Measurements from ENCODE around the gene JSRP1.

JSRP1 gene

DNA sequence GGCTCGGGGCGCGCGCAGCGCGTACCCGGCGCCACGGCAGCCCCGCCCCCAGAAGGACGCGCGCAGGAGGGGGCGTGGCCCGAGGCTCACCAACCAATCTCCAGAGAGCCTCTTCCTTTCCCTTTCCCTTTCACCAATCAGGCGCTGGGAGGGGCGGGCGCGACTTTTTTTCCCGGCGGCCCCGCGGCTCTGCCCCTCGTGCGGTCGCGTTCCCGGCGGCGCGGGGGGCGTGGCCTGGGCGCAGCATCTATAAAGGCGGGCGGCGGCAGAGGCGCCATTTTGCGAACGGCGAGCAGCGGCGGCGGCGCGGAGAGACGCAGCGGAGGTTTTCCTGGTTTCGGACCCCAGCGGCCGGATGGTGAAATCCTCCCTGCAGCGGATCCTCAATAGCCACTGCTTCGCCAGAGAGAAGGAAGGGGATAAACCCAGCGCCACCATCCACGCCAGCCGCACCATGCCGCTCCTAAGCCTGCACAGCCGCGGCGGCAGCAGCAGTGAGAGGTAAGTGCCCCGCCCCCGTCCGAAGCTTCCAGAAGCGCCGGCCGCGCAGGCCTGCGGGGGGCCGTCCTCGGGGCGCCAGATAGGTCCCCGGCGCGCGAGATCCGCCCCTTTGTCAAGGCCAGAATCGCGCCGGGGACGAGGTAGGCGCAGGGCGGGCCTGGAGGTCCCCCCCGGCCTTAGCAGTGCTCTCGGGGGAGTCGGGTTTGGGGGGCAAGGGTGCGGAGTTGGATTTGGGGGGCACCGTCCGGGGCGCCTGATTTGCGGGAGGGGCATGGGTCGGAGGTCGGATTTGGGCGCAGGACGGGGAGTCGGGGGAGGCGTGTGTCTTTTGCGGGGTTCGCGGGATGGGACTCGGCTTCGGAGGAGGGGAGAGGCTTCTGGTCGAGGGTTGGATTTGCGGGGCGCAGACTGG, 13.3 kb upstream of the JSRP1 start:
- H3K4me3 ChIP-seq (ENCODE audit: control insufficient read depth, low read depth, low read length), result peak overlapping the region; percentile 91
- TF ChIP-seq, protein P1, sequence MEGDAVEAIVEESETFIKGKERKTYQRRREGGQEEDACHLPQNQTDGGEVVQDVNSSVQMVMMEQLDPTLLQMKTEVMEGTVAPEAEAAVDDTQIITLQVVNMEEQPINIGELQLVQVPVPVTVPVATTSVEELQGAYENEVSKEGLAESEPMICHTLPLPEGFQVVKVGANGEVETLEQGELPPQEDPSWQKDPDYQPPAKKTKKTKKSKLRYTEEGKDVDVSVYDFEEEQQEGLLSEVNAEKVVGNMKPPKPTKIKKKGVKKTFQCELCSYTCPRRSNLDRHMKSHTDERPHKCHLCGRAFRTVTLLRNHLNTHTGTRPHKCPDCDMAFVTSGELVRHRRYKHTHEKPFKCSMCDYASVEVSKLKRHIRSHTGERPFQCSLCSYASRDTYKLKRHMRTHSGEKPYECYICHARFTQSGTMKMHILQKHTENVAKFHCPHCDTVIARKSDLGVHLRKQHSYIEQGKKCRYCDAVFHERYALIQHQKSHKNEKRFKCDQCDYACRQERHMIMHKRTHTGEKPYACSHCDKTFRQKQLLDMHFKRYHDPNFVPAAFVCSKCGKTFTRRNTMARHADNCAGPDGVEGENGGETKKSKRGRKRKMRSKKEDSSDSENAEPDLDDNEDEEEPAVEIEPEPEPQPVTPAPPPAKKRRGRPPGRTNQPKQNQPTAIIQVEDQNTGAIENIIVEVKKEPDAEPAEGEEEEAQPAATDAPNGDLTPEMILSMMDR (conservative IDR thresholded peaks at IDR 0.05; ENCODE audit: control insufficient read depth, insufficient read depth, low read depth, low read length), result no peak
- DNase-seq (ENCODE audit: low read depth), result peak; percentile 93

- DNase-seq (ENCODE audit: low read depth), result no peak
- TF ChIP-seq, protein P1 (conservative IDR thresholded peaks at IDR 0.05; ENCODE audit: control insufficient read depth, insufficient read depth, low read depth, low read length), result no peak
- peak overlapping the region; percentile 74 for H3K4me3 ChIP-seq (ENCODE audit: control insufficient read depth, low read depth, low read length)
These were observed 12.6 kb upstream of the JSRP1 start for GRCh38 chr19:2268861-2269243.

DNA sequence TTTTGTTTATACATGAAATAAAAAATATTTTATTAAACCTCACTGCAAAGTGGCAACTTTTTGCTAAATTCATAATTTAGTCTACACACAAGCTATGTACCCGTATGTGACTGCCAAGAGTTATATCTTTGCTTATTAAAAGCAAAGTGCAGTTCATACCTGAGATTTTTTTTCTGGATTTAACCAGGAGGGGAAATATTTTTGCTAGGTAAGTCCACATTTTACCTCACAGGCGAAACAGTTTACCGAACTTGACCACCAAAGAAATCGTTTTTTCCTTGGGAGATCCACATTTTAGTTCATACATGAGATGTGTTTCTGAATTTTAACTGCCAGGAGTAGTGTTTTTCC, 12.2 kb upstream of the JSRP1 start:
- TF ChIP-seq, protein P1 (conservative IDR thresholded peaks at IDR 0.05; ENCODE audit: control insufficient read depth, insufficient read depth, low read depth, low read length), result no peak
- no peak for DNase-seq (ENCODE audit: low read depth)
- H3K4me3 ChIP-seq (ENCODE audit: control insufficient read depth, low read depth, low read length), result no peak overlapping the region

DNA sequence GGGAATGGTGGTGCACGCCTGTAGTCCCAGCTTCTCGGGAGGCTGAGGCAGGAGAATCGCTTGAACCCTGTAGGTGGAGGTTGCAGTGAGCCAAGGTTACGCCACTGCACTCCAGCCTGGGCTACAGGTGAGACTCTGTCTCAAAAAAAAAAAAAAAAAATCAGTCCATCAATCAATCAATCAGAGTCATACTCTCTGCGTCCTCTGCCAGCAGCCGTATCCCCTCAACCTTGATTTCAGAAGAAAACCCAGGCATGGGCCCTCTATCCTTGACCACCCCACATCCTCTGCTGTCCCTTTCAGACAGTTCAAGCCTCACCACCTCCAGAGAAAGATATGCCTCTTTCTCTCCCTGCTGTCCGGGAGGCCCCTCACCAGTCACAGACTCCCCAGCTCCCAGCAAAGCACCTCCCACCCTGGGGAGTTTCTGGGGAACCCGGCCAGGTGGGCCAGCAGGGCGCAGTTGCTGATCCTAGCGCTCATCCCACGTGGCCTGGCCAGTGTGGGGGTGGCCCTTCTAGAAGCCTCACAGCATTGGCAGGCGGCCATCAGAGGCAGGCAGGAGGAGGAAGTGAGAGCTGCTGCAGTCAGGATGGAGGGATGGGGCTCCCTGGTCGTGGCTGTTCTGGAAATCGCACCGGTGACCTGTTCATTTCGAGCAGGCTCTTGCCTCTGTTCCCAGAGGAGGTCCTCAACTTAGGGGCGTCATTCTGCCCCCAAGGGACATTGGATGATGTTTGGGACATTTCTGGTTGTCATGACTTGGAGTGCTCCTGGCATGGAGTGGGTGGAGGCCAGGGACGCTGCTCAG, 10.2 kb upstream of the JSRP1 start:
- no peak overlapping the region for H3K4me3 ChIP-seq (ENCODE audit: control insufficient read depth, low read depth, low read length)
- TF ChIP-seq, protein P1 (conservative IDR thresholded peaks at IDR 0.05; ENCODE audit: control insufficient read depth, insufficient read depth, low read depth, low read length), result no peak
- peak; percentile 82 for DNase-seq (ENCODE audit: low read depth)

- TF ChIP-seq, protein P1 (conservative IDR thresholded peaks at IDR 0.05; ENCODE audit: control insufficient read depth, insufficient read depth, low read depth, low read length), result peak; percentile 70
- DNase-seq (ENCODE audit: low read depth), result peak; percentile 43
- no peak overlapping the region for H3K4me3 ChIP-seq (ENCODE audit: control insufficient read depth, low read depth, low read length)
These were observed 5.4 kb upstream of the JSRP1 start for GRCh38 chr19:2261438-2262172.

- TF ChIP-seq, protein P1 (conservative IDR thresholded peaks at IDR 0.05; ENCODE audit: control insufficient read depth, insufficient read depth, low read depth, low read length), result no peak
- peak; percentile 54 for DNase-seq (ENCODE audit: low read depth)
- H3K4me3 ChIP-seq (ENCODE audit: control insufficient read depth, low read depth, low read length), result no peak overlapping the region
These were observed 4.2 kb upstream of the JSRP1 start for GRCh38 chr19:2260341-2260805.
